HepG2 (cell line): ENCODE measurements around the gene MAIP1. TPM values are rescaled to one million over a fixed set of nuclear protein-coding genes. Genes with fewer than 3 reads are reported as not detected.

Source experiments
- AHDC1 ChIP-seq: sonication (generic); formaldehyde crosslinking; IDR thresholded peaks from 2 replicates; pipeline ENCODE4 v1.5.1; 2020; ENCODE audit warnings: mild to moderate bottlenecking, missing genetic modification reagents, borderline replicate concordance
- AKAP8 ChIP-seq: sonication (generic); formaldehyde crosslinking; IDR thresholded peaks from 2 replicates; pipeline ENCODE4 v1.5.1; 2020; ENCODE audit warnings: mild to moderate bottlenecking, missing genetic modification reagents
- ARNTL ChIP-seq: sonication (generic); formaldehyde crosslinking; IDR thresholded peaks from 2 replicates; pipeline ENCODE4 v1.4.0; 2020; ENCODE audit warnings: mild to moderate bottlenecking, missing genetic modification reagents
- CREB1 ChIP-seq, 2 experiments: fragments of 450-650 bp in 1 of 2; IDR thresholded peaks; 2 replicates each; pipeline ENCODE4 v1.6.1; 2016 to 2017; ENCODE audit warnings: control low read depth in 1 of 2, mild to moderate bottlenecking in 1 of 2, missing compliant biosample characterization in 1 of 2, missing genetic modification characterization in 1 of 2
- HES4 ChIP-seq: sonication (generic); formaldehyde crosslinking; IDR thresholded peaks from 2 replicates; pipeline ENCODE4 v1.9.0; 2021; ENCODE audit warnings: mild to moderate bottlenecking, missing genetic modification reagents, borderline replicate concordance
- MAF1 ChIP-seq: sonication (generic); formaldehyde crosslinking; IDR thresholded peaks from 2 replicates; pipeline ENCODE4 v1.5.0; 2020; ENCODE audit warnings: missing genetic modification reagents, borderline replicate concordance
- MLX ChIP-seq: IDR thresholded peaks from 2 replicates; pipeline ENCODE4 v1.6.1; 2016
- NFIC ChIP-seq: IDR thresholded peaks from 2 replicates; pipeline ENCODE4 v1.6.1; 2012; ENCODE audit warnings: mild to moderate bottlenecking, low read length, inconsistent platforms
- PPARG ChIP-seq: conservative IDR thresholded peaks from 2 replicates; pipeline ENCODE4 v1.6.1; 2016; ENCODE audit warnings: missing biosample characterization, missing genetic modification reagents
- RAD21 ChIP-seq: fragments of 450-650 bp; formaldehyde crosslinking; IDR thresholded peaks from 2 replicates; pipeline ENCODE4 v1.5.0; 2020; ENCODE audit warnings: mild to moderate bottlenecking
- RORA ChIP-seq: sonication (generic); formaldehyde crosslinking; IDR thresholded peaks from 2 replicates; pipeline ENCODE4 v1.5.0; 2020; ENCODE audit warnings: mild to moderate bottlenecking, missing genetic modification reagents, moderate library complexity
- SRY ChIP-seq: sonication (generic); formaldehyde crosslinking; IDR thresholded peaks from 2 replicates; pipeline ENCODE4 v1.8.0; 2022; ENCODE audit warnings: mild to moderate bottlenecking, missing genetic modification reagents
- ZBTB20 ChIP-seq: sonication (generic); formaldehyde crosslinking; IDR thresholded peaks from 2 replicates; pipeline ENCODE4 v1.8.1; 2023; ENCODE audit warnings: missing genetic modification reagents, low read depth, mild to moderate bottlenecking, borderline replicate concordance
- ZFP1 ChIP-seq: IDR thresholded peaks from 2 replicates; pipeline ENCODE4 v1.6.1; 2016
- ZMYM3 ChIP-seq: sonication (generic); formaldehyde crosslinking; IDR thresholded peaks from 2 replicates; pipeline ENCODE4 v1.5.1; 2020; ENCODE audit warnings: mild to moderate bottlenecking, missing genetic modification reagents
- ZNF124 ChIP-seq: sonication (generic); formaldehyde crosslinking; IDR thresholded peaks from 2 replicates; pipeline ENCODE4 v1.4.0; 2020; ENCODE audit warnings: missing genetic modification reagents
- ZNF260 ChIP-seq: sonication (generic); formaldehyde crosslinking; IDR thresholded peaks from 2 replicates; pipeline ENCODE4 v1.4.0; 2020; ENCODE audit warnings: missing genetic modification reagents, low read depth, mild to moderate bottlenecking, borderline replicate concordance
- ZNF557 ChIP-seq: sonication (generic); formaldehyde crosslinking; IDR thresholded peaks from 2 replicates; pipeline ENCODE4 v1.4.0; 2020; ENCODE audit warnings: missing genetic modification reagents
- ZNF605 ChIP-seq: sonication (generic); formaldehyde crosslinking; IDR thresholded peaks from 2 replicates; pipeline ENCODE4 v1.8.0; 2022; ENCODE audit warnings: mild to moderate bottlenecking, missing genetic modification reagents
- polyA plus RNA-seq, 8 experiments: library from polyadenylated mRNA; depleted of rRNA in 3 of 8; stranded (reverse) in 7 of 8; unstranded in 1 of 8; fragments of >200 nt; fragmentation: Illumina TruSeq in 4 of 8; extraction: Trizol in 4 of 8; gene quantifications; 2 replicates each; pipeline versions ENCODE4 v1.2.1 to v1.2.3, GENCODE V29; 2011 to 2016; ENCODE audit warnings: low read depth in 4 of 8, missing spikeins in 1 of 8, mixed read lengths in 1 of 8; ENCODE audit not compliant: insufficient read depth in 1 of 8
- total RNA-seq, 5 experiments: library from RNA; depleted of rRNA; stranded (reverse); fragments of >200 nt; fragmentation: Illumina TruSeq; extraction: Trizol; gene quantifications; 2 replicates each; pipeline ENCODE4 v1.2.3, GENCODE V29; 2016; ENCODE audit warnings: low read depth in 1 of 5
- TF ChIP-seq, protein P1 (sequence below): sonication (generic); IDR thresholded peaks from 2 replicates; pipeline ENCODE4 v1.6.1; 2016; ENCODE audit warnings: low read depth, borderline replicate concordance
- TF ChIP-seq, protein P2 (sequence below): sonication (generic); formaldehyde crosslinking; IDR thresholded peaks from 2 replicates; pipeline ENCODE4 v1.4.0; 2020; ENCODE audit warnings: missing genetic modification reagents, borderline replicate concordance

The MAIP1 gene
- total and polyA plus RNA-seq, 2 of the 13 experiments (the other 11 are each of a cell fraction or from before 2014, with no cell fraction given): 22.3 to 72.9 TPM

DNA sequence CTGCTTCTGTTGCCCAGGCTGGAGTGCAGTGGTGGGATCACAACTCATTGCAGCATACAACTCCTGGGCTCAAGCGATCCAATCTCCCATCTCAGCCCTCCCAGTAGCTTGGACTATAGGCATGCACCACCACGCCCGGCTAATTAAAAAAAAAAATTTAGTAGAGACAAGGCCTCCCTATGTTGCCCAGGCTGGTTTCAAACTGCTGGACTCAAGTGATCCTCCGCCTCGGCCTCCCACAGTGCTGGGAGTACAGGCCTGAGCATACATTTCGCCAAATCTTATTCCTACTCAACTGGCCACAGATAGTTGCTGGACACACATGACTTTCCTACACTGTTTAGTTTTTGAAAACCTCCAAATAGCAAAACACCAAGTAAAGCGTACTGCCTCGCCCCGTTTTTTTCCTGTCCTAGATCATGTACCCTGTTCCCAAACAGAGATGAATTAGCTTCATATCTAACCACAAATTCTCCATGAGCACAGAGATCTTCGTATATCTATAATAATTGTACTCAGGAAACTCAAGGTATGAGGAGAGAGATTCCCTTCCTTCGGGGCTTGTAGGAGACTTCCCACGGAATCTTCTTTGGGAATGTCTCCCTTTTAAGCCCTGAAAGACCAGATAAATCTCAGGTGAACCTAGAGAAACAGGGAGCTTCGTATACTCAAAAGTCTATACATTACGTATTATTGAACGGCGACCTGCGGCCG lies 44.9 kb upstream of the MAIP1 start (continued):
- TF ChIP-seq SRY: no peak
- TF ChIP-seq ZMYM3 (CRISPR knock-in tag): no peak
- TF ChIP-seq PPARG (CRISPR knock-in tag): 0 out of 2 replicates have a peak, but pooled peaks have one; percentile 2
- 0 out of 2 replicates have a peak, but pooled peaks have one; percentile 6 for TF ChIP-seq ZFP1 (CRISPR knock-in tag)
- TF ChIP-seq ZNF124 (CRISPR knock-in tag): peak; percentile 4; the same call in 1 of the 2 replicates
- no peak for TF ChIP-seq ZNF557 (CRISPR knock-in tag)
- 0 out of 2 replicates have a peak, but pooled peaks have one; percentile 74 for TF ChIP-seq ZNF260 (CRISPR knock-in tag)
- no peak for TF ChIP-seq HES4 (CRISPR knock-in tag)
- TF ChIP-seq ARNTL (CRISPR knock-in tag): 0 out of 2 replicates have a peak, but pooled peaks have one; percentile 12
- no peak for TF ChIP-seq AHDC1
- TF ChIP-seq MLX (CRISPR knock-in tag): no peak
- no peak; the same call in 1 of the 2 replicates for TF ChIP-seq NFIC
- TF ChIP-seq, protein P1, sequence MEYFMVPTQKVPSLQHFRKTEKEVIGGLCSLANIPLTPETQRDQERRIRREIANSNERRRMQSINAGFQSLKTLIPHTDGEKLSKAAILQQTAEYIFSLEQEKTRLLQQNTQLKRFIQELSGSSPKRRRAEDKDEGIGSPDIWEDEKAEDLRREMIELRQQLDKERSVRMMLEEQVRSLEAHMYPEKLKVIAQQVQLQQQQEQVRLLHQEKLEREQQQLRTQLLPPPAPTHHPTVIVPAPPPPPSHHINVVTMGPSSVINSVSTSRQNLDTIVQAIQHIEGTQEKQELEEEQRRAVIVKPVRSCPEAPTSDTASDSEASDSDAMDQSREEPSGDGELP: no peak
- TF ChIP-seq AKAP8: no peak
- 0 out of 2 replicates have a peak, but pooled peaks have one; percentile 10 for TF ChIP-seq RAD21 (CRISPR knock-in tag)
- no peak for TF ChIP-seq RORA
- TF ChIP-seq, protein P2, sequence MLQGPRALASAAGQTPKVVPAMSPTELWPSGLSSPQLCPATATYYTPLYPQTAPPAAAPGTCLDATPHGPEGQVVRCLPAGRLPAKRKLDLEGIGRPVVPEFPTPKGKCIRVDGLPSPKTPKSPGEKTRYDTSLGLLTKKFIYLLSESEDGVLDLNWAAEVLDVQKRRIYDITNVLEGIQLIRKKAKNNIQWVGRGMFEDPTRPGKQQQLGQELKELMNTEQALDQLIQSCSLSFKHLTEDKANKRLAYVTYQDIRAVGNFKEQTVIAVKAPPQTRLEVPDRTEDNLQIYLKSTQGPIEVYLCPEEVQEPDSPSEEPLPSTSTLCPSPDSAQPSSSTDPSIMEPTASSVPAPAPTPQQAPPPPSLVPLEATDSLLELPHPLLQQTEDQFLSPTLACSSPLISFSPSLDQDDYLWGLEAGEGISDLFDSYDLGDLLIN (CRISPR knock-in tag): no peak
- peak; percentile 90; the same call in 1 of the 2 replicates for TF ChIP-seq ZNF605 (CRISPR knock-in tag)
- TF ChIP-seq MAF1 (CRISPR knock-in tag): no peak
- no peak for TF ChIP-seq CREB1 (IDR thresholded peaks at IDR 0.05)
- no peak; the same call in 1 of the 2 replicates for TF ChIP-seq CREB1 (CRISPR knock-in tag; IDR thresholded peaks at IDR 0.05)
- no peak for TF ChIP-seq ZBTB20 (CRISPR knock-in tag)
